Panc1 (cell line): ENCODE measurements around the gene CYP1B1.

Experiments used
- CTCF ChIP-seq: fragments of 450-650 bp; IDR thresholded peaks from 2 replicates; pipeline ENCODE4 v1.5.1; 2017; ENCODE audit warnings: mild to moderate bottlenecking
- POLR2AphosphoS5 ChIP-seq: IDR thresholded peaks from 2 replicates; pipeline ENCODE4 v1.6.1; 2012; ENCODE audit warnings: mild to moderate bottlenecking, low read depth, low read length, moderate library complexity
- REST ChIP-seq, 2 experiments: IDR thresholded peaks; 2 replicates each; pipeline ENCODE4 v1.6.1; 2011 to 2012; ENCODE audit warnings: low read depth in 2 of 2, control low read depth in 1 of 2, low read length in 1 of 2, mild to moderate bottlenecking in 1 of 2, moderate library complexity in 1 of 2; ENCODE audit not compliant: insufficient read depth in 1 of 2
- SIN3A ChIP-seq: IDR thresholded peaks from 2 replicates; pipeline ENCODE4 v1.6.1; 2012; ENCODE audit warnings: low read depth, mild to moderate bottlenecking, low read length, moderate library complexity, borderline replicate concordance; ENCODE audit not compliant: insufficient read depth

GRCh38 chr2:38116762-38117161, 40.8 kb upstream of the CYP1B1 start:
- TF ChIP-seq REST (IDR thresholded peaks at IDR 0.05; ENCODE audit: insufficient read depth in 1 of 2, low read depth in 2 of 2, low read length in 1 of 2), result no peak
- no peak for TF ChIP-seq CTCF
- no peak for TF ChIP-seq SIN3A
- TF ChIP-seq POLR2AphosphoS5, result no peak
